DMS114 treated with DMSO at 0.1 percent for 48 hours (cell line): ENCODE data around the gene RHOXF2.
"Not testable (repeated sequence)": the region's sequence is repeated elsewhere in the genome, so short reads cannot be mapped to it uniquely, and the experiment has no call there.

Experiments
- DNase-seq: peaks from one replicate; lab custom pipeline; 2025; ENCODE audit not compliant: unreplicated experiment; lab: John Stamatoyannopoulos, UW

Gene RHOXF2

DNA sequence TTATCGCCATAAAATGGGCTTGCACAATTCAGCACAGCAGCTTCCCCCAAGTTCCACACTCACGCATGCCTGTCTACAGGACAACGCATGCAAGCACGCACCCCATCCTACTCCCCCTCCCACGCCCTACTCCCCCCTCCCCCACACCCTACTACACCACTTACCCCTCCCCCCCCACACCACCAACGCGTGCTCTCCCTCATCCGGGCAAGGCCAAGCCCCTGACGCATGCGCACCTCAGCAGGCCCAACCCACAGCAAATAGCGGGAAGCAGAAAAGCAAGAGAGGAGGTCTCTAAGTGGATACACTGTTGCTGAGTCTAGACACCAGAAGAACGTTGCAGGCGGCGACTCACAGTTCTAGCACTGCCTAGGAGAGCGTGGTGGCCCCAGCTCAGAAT is at the start of gene RHOXF2:
RHOXF2 (plus strand) TSS at position 301 of the 400 bp plus-strand sequence. CDS start 138 bp downstream, outside the sequence.
- not testable (repeated sequence) for DNase-seq

- no peak for DNase-seq
Measured at GRCh38 chrX:120109378-120109777, 49.0 kb upstream of the RHOXF2 start.

- DNase-seq = no peak
Measured at GRCh38 chrX:120111611-120112010, 46.8 kb upstream of the RHOXF2 start.

GRCh38 chrX:120115438-120115963 is 42.9 kb upstream of the RHOXF2 start, which contains the start of gene RHOXF1:
Gene RHOXF1 (minus strand): TSS chrX:120115913. CDS start chrX:120115862, 51 bp downstream.
- DNase-seq = no peak

DNA sequence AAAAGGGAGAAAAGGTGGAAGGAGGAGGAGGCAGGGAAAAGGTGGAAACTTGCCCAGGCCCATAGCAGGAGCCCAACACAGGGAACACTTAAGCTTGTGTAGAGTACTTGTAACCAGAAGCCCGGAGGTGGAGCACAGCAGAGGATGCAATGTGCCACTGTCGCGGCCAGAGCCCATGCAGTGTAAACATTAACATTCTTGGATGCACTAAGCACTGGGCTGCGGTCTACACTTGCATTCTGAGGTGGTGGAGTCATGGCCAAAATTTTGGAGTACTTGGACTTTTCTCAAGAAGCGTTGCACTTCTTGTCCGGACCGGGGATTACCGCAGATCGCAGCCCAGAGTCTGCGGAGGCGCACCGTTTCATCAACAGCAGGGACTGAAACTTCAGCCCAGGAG is 38.2 kb upstream of the RHOXF2 start:
- DNase-seq = no peak

GRCh38 chrX:120125444-120125843 is 33.0 kb upstream of the RHOXF2 start:
- no peak for DNase-seq

DNA sequence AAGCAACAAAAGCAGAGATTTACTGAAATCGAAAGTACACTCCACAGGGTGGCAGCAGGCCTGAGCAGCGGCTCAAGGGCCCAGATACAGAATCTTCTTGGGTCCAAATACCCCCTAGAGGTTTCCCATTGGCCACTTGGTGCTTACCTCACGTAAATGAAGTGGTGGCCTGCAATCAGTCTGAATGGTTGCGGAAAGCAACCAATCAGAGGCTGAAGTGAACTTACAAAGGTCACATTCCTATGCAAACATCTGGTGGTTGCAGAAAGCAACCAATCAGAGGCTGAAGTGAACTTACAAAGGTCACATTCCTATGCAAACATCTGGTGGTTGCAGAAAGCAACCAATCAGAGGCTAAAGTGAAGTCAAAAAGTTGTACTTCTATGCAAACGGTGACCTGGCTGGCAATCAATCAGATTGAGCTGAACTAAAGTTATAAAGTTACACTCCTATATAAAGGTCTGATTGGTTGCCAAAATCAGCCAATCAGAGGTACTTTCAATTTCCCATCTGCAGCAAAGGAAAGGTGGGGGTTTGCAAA is 30.0 kb upstream of the RHOXF2 start:
- not testable (repeated sequence) for DNase-seq

DNA sequence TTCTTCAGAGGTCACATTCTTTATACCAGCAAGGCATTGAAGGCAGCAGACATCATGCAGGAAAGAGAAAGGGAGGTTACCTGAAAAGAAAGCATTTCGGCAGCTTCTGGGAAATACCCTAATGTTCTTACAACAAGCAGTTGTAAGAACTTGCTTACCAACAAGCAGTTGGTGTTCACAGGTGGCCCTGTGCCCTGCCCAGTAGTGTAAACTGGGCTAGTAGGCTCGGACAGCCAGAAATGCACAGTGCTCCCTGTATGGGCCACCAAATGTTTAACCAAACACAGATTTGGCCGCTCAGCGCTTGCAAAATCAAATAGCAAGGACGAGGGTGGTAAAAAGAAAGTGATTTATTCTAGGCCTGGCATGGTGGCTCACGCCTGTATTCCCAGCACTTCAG is 22.3 kb upstream of the RHOXF2 start:
- no peak for DNase-seq

GRCh38 chrX:120136840-120137239 is 21.6 kb upstream of the RHOXF2 start:
- DNase-seq = no peak

DNA sequence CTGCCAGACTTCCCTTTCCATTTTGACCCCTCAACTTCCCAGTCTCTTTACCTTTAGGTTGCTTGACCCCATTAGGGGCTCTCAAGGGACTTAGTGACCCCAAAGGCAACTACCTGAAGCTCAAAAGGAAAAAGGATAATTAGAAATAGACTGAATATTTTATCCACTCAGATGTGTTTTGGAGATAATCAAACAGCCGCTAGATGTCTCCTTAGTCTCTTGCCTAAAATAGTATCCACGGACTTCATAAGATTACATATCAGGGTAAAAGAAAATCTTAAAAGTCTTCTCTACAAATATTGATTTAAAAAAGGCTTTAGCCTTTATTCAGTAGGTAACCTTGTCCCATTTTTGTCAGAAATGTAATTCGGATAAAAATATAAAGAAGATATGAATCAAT is 21.0 kb upstream of the RHOXF2 start:
- peak; percentile 0 for DNase-seq

DNA sequence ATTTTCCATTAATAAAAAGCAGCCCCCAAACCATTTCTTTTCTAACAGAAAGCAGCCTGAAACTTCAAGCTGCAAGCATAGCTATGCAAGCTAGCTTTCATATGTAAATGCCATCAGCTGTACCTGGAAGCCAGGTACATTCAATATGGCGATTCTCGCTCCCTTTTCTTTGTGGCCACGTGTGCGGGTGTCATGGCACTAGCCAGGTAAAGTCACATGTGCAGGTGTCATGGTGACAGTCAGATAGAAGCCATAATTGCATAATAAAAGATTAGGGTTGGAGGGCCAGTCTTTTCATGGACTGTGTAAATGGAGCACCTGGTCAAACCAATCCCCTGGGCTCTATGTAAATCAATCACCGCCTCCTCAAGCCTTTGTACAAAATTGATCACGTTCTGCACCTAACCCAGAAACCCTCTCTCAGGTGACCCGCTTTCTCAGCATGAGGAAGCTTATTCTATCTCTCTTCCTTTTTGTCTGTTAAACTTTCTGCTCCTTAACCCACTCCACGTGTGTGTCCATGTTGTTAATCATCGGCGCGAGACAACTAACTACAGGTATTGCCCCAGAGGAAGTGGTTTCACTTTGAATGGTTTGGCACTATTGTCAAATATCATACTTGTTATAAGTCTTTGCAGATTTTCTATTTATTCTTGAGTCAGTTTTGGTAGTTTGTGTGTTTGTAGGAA is 18.0 kb upstream of the RHOXF2 start:
- DNase-seq = no peak

- no peak for DNase-seq
Measured at GRCh38 chrX:120144178-120144844, 14.1 kb upstream of the RHOXF2 start.

DNA sequence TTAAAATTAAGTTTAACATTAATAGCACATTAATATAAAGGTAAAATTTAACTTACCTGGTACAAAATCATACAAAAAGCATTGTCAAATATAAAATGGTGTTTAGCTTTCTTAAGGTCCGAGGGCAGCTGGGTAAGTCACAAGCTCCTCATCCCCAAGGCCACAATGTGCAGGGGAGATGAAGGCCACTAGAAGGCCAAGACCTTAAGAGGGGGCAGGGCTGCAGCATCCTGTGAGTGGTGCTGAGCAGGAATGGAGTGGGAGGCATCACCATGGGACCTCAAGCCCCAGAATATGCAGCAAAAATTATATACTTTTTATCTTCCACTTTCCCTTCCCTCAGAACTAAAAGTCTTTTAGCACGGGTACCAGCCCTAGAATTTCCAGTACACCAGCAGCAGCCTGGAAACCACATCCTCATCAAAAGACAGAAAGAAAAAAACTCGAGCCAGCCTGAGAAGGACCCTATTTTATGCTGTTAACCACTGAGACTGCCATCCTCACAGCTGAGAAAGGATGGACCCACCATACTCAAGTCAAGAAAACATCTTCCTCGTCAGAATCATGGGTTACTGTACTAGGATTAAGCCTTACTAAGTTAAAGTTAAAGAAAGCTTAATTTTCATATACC is 13.0 kb upstream of the RHOXF2 start:
- DNase-seq = no peak

GRCh38 chrX:120146323-120146722 is 12.1 kb upstream of the RHOXF2 start:
- DNase-seq = not testable (repeated sequence)

- no peak for DNase-seq
Measured at GRCh38 chrX:120147537-120147936, 10.9 kb upstream of the RHOXF2 start.

GRCh38 chrX:120150109-120150744 is 8.2 kb upstream of the RHOXF2 start:
- not testable (repeated sequence) for DNase-seq

DNA sequence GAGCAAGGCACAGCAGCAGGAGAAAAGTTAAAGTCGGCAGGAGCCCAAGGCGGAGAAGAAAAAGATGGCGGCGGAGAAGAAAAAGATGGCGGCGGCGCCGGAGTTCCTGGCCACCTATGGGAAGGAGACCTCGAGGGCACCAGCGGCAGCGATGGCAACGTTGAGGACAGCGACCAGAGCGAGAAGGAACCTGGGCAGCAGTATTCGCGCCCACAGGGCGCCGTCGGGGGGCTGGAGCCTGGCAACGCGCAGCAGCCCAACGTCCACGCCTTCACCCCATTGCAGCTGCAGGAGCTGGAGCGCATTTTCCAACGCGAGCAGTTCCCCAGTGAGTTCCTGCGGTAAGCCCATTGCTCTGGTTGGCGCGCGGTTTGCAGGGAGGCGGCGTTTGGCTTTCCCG is 673 bp downstream of the RHOXF2 start:
- DNase-seq = not testable (repeated sequence)

GRCh38 chrX:120193254-120193653 is 34.8 kb downstream of the RHOXF2 start:
- not testable (repeated sequence) for DNase-seq

- not testable (repeated sequence) for DNase-seq
Measured at GRCh38 chrX:120193720-120194119, 35.3 kb downstream of the RHOXF2 start.

DNA sequence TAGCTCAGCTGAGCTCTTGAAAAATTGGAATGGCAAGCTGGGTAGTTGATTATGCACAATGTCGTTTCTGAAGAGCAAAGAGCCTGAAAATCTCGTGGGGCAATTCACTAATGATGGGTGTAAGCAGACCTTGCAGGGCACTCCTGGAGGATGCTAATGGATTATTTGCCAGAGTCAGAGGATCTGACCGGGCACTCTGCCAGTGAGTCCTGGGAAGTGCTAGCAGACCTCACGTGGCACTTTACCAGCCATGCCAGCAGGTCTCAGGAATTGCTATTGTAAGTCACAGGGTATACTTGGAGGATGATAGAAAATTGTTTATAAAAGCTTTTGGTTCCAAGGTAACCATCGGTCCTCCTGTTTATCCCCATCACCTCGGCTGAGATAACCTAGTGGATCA is 37.4 kb downstream of the RHOXF2 start:
- not testable (repeated sequence) for DNase-seq
